Superior temporal gyrus (tissue), 1 donor: Measurements from ENCODE around the gene MCL1.
A peak's percentile ranks its signal among the peaks of the same experiment; 100 is the strongest.

ENCODE experiments used
- DNase-seq: peaks from one replicate; pipeline ENCODE4 v3.0.0-alpha.2; 2016; ENCODE audit errors: extremely low spot score

The MCL1 gene

GRCh38 chr1:150557065-150557600 lies 22.3 kb downstream of the MCL1 start:
- DNase-seq: no peak

GRCh38 chr1:150555971-150556865 lies 23.2 kb downstream of the MCL1 start:
- no peak for DNase-seq

- no peak for DNase-seq
These were observed 24.0 kb downstream of the MCL1 start for GRCh38 chr1:150555198-150555970.

- no peak for DNase-seq
These were observed 25.3 kb downstream of the MCL1 start for GRCh38 chr1:150554086-150554452.

GRCh38 chr1:150553392-150554085 lies 25.9 kb downstream of the MCL1 start:
- no peak for DNase-seq

GRCh38 chr1:150552911-150553289 lies 26.5 kb downstream of the MCL1 start:
- no peak for DNase-seq

- no peak for DNase-seq
These were observed 27.1 kb downstream of the MCL1 start for GRCh38 chr1:150552128-150552910.

- DNase-seq: no peak
These were observed 27.7 kb downstream of the MCL1 start for GRCh38 chr1:150551784-150552127.

GRCh38 chr1:150551051-150551783 lies 28.2 kb downstream of the MCL1 start:
- peak; percentile 41 for DNase-seq

- DNase-seq: no peak
These were observed 29.0 kb downstream of the MCL1 start for GRCh38 chr1:150550222-150551050.

GRCh38 chr1:150549496-150550221 lies 29.8 kb downstream of the MCL1 start:
- DNase-seq: no peak

GRCh38 chr1:150548632-150549495 lies 30.5 kb downstream of the MCL1 start, which contains the start of gene ADAMTSL4:
ADAMTSL4 (plus strand) TSS chr1:150549408; CDS start chr1:150552289, 2,881 bp downstream.
- DNase-seq: no peak

- no peak for DNase-seq
These were observed 31.1 kb downstream of the MCL1 start for GRCh38 chr1:150548324-150548631.

- DNase-seq: no peak
These were observed 33.0 kb downstream of the MCL1 start for GRCh38 chr1:150546294-150546937.

- DNase-seq: no peak
These were observed 33.9 kb downstream of the MCL1 start for GRCh38 chr1:150545486-150546032.

- DNase-seq: no peak
These were observed 35.2 kb downstream of the MCL1 start for GRCh38 chr1:150544204-150544603.

- DNase-seq: no peak
These were observed 35.8 kb downstream of the MCL1 start for GRCh38 chr1:150543500-150544143.
